Smooth muscle cell (in vitro differentiated cells): ENCODE results near the gene SCAF8. TPM values are rescaled to one million over a fixed set of nuclear protein-coding genes. Genes with fewer than 3 reads are reported as not detected.

Experiments
- DNase-seq: peaks from one replicate; lab custom pipeline; 2025; ENCODE audit not compliant: unreplicated experiment; lab: John Stamatoyannopoulos, UW
- H2AFZ ChIP-seq: fragments of 200-600 bp; sonication (generic); 2 replicates; pipeline ENCODE4 v1.6.0; 2016; ENCODE audit warnings: antibody characterized with exemption, low read depth, mild to moderate bottlenecking
- H3F3A ChIP-seq: fragments of 200-600 bp; sonication (generic); 2 replicates; pipeline ENCODE4 v1.6.0; 2017; ENCODE audit warnings: antibody characterized with exemption, low read depth
- H3K27ac ChIP-seq: fragments of 200-600 bp; sonication (generic); 2 replicates; pipeline ENCODE4 v1.5.1; 2016; ENCODE audit warnings: low read depth, mild to moderate bottlenecking
- H3K27me3 ChIP-seq: fragments of 200-600 bp; sonication (generic); 2 replicates; pipeline ENCODE4 v1.6.1; 2016; ENCODE audit warnings: low read depth, mild to moderate bottlenecking
- H3K36me3 ChIP-seq: fragments of 200-600 bp; sonication (generic); 2 replicates; pipeline ENCODE4 v1.5.1; 2016; ENCODE audit warnings: low read depth
- H3K4me1 ChIP-seq: fragments of 200-600 bp; sonication (generic); 2 replicates; pipeline ENCODE4 v1.5.1; 2016; ENCODE audit warnings: low read depth
- H3K4me2 ChIP-seq: fragments of 200-600 bp; sonication (generic); 2 replicates; pipeline ENCODE4 v1.6.0; 2016; ENCODE audit warnings: mild to moderate bottlenecking
- H3K4me3 ChIP-seq: fragments of 200-600 bp; sonication (generic); 2 replicates; pipeline ENCODE4 v1.5.1; 2016; ENCODE audit warnings: mild to moderate bottlenecking
- H3K79me2 ChIP-seq: fragments of 200-600 bp; sonication (generic); 2 replicates; pipeline ENCODE4 v1.6.0; 2016; ENCODE audit warnings: low read depth, mild to moderate bottlenecking
- H3K9ac ChIP-seq: fragments of 200-600 bp; sonication (generic); 2 replicates; pipeline ENCODE4 v1.6.0; 2016; ENCODE audit warnings: low read depth
- H3K9me3 ChIP-seq: fragments of 200-600 bp; sonication (generic); replicated peaks from 2 replicates; pipeline ENCODE4 v1.5.1; 2016; ENCODE audit warnings: low read depth
- H4K20me1 ChIP-seq: fragments of 200-600 bp; sonication (generic); 2 replicates; pipeline ENCODE4 v1.6.0; 2016; ENCODE audit warnings: low read depth
- CTCF ChIP-seq: fragments of 200-600 bp; sonication (generic); IDR thresholded peaks from 2 replicates; pipeline ENCODE4 v1.5.1; 2017; ENCODE audit warnings: borderline replicate concordance, mild to moderate bottlenecking, antibody characterized with exemption; ENCODE audit not compliant: insufficient read depth, poor library complexity, severe bottlenecking
- WGBS: methylation state at CpG from one replicate; pipeline ENCODE4 v1.1.7; 2016; ENCODE audit warnings: low lambda C conversion rate; 5-methylcytosine and 5-hydroxymethylcytosine counted together
- polyA plus RNA-seq: library from polyadenylated mRNA; unstranded; fragments of >200 nt; fragmentation: Nextera tagmentation; extraction: Ambion mirVana; gene quantifications from 2 replicates; pipeline ENCODE4 v1.2.1, GENCODE V29; 2016
- total RNA-seq: library from RNA; depleted of rRNA; stranded (reverse); fragments of >200 nt; gene quantifications from 2 replicates; pipeline ENCODE4 v1.2.3, GENCODE V29; 2014

SCAF8 gene
- total and polyA plus RNA-seq, 2 experiments from 2014 or later: 12.3 to 37.6 TPM

- no peaks in the 10 kb centered on the region for H3F3A ChIP-seq
Measured at GRCh38 chr6:154689493-154690255, 43.5 kb upstream of the SCAF8 start.

GRCh38 chr6:154690857-154691256, 42.4 kb upstream of the SCAF8 start:
- no peaks in the 10 kb centered on the region for H3K4me1 ChIP-seq
- WGBS: 92% methylated on average over 4 of the region's 4 CpGs
- H2AFZ ChIP-seq: no peak overlapping the region
- H4K20me1 ChIP-seq: no peaks in the 10 kb centered on the region
- H3K4me3 ChIP-seq: no peak overlapping the region
- H3K4me2 ChIP-seq: no peak overlapping the region
- no peaks in the 10 kb centered on the region for H3K27me3 ChIP-seq
- no peaks in the 10 kb centered on the region for H3K9me3 ChIP-seq
- H3K9ac ChIP-seq: no peak overlapping the region
- no peak overlapping the region for H3K27ac ChIP-seq
- TF ChIP-seq CTCF: no peak
- no peaks in the 10 kb centered on the region for H3K79me2 ChIP-seq
- H3F3A ChIP-seq: no peaks in the 10 kb centered on the region
- no peak for DNase-seq
- no peaks in the 10 kb centered on the region for H3K36me3 ChIP-seq

More at GRCh38 chr6:154689493-154690255, 43.5 kb upstream of the SCAF8 start:
- no peak for TF ChIP-seq CTCF
- H3K9ac ChIP-seq: no peak overlapping the region
- no peaks in the 10 kb centered on the region for H4K20me1 ChIP-seq
- no peak overlapping the region for H2AFZ ChIP-seq
- no peaks in the 10 kb centered on the region for H3K27me3 ChIP-seq
- no peak overlapping the region for H3K4me2 ChIP-seq
- H3K9me3 ChIP-seq: no peaks in the 10 kb centered on the region
- no peaks in the 10 kb centered on the region for H3K4me1 ChIP-seq
- no peak for DNase-seq
- no peaks in the 10 kb centered on the region for H3K36me3 ChIP-seq
- no peak overlapping the region for H3K4me3 ChIP-seq
- WGBS: 96% methylated on average over 5 of the region's 5 CpGs
- no peaks in the 10 kb centered on the region for H3K79me2 ChIP-seq
- H3K27ac ChIP-seq: no peak overlapping the region

GRCh38 chr6:154696661-154697060, 36.6 kb upstream of the SCAF8 start:
- Histone ChIP-seq H3K36me3 (no peaks in the 10 kb centered on the region), H3F3A (no peaks in the 10 kb centered on the region), H3K4me3 (no peak overlapping the region), H3K79me2 (no peaks in the 10 kb centered on the region), H3K4me1 (no peaks in the 10 kb centered on the region), H4K20me1 (no peaks in the 10 kb centered on the region), H3K4me2 (no peak overlapping the region), H3K9me3 (no peaks in the 10 kb centered on the region), H3K27me3 (no peaks in the 10 kb centered on the region), H3K27ac (no peak overlapping the region), H3K9ac (no peak overlapping the region), H2AFZ (no peak overlapping the region)
- 88% methylated on average over 1 of the region's 1 CpG for WGBS
- no peak for TF ChIP-seq CTCF
- no peak for DNase-seq

GRCh38 chr6:154703124-154703523, 30.1 kb upstream of the SCAF8 start:
- H3K4me2 ChIP-seq: no peak overlapping the region
- no peaks in the 10 kb centered on the region for H3K36me3 ChIP-seq
- H3K27ac ChIP-seq: no peak overlapping the region
- 69% methylated on average over 4 of the region's 4 CpGs for WGBS
- no peaks in the 10 kb centered on the region for H3K9me3 ChIP-seq
- H3K27me3 ChIP-seq: no peaks in the 10 kb centered on the region
- H3F3A ChIP-seq: no peaks in the 10 kb centered on the region
- no peak overlapping the region for H3K4me3 ChIP-seq
- no peaks in the 10 kb centered on the region for H4K20me1 ChIP-seq
- no peaks in the 10 kb centered on the region for H3K79me2 ChIP-seq
- H3K4me1 ChIP-seq: no peaks in the 10 kb centered on the region
- no peak for TF ChIP-seq CTCF
- DNase-seq: no peak
- H3K9ac ChIP-seq: no peak overlapping the region
- no peak overlapping the region for H2AFZ ChIP-seq
